AG09319 (cell line): ENCODE results near the gene CCR9.

Experiments
- DNase-seq: peaks from one replicate; pipeline ENCODE4 v3.0.0-alpha.2; 2010; ENCODE audit warnings: low read depth; ENCODE audit errors: extremely low read depth
- CTCF ChIP-seq: IDR thresholded peaks from 2 replicates; pipeline ENCODE4 v1.5.1; 2011; ENCODE audit warnings: low read depth, mild to moderate bottlenecking, inconsistent platforms, low read length, moderate library complexity

CCR9 gene

GRCh38 chr3:45909542-45909941 is 23.2 kb downstream of the CCR9 start:
- no peak for DNase-seq
- TF ChIP-seq CTCF = no peak

- TF ChIP-seq CTCF = no peak
- no peak for DNase-seq
These were observed 24.5 kb downstream of the CCR9 start for GRCh38 chr3:45910892-45911291.

- no peak for TF ChIP-seq CTCF
- DNase-seq = no peak
These were observed 25.3 kb downstream of the CCR9 start for GRCh38 chr3:45911511-45912226.

- no peak for DNase-seq
- TF ChIP-seq CTCF = no peak
These were observed 26.1 kb downstream of the CCR9 start for GRCh38 chr3:45912435-45912834.

- no peak for TF ChIP-seq CTCF
- no peak for DNase-seq
These were observed 28.2 kb downstream of the CCR9 start for GRCh38 chr3:45914362-45915058.

GRCh38 chr3:45915059-45915439 is 28.7 kb downstream of the CCR9 start:
- no peak for DNase-seq
- no peak for TF ChIP-seq CTCF

GRCh38 chr3:45915518-45916231 is 29.3 kb downstream of the CCR9 start:
- DNase-seq = peak; percentile 52
- TF ChIP-seq CTCF = no peak
